22Rv1 (cell line): ENCODE measurements around the gene ARG1.
"Not testable (repeated sequence)": the region's sequence is repeated elsewhere in the genome, so short reads cannot be mapped to it uniquely, and the experiment has no call there.

ENCODE experiments used
- H3K27ac ChIP-seq: fragments of 450-650 bp; 2 replicates; pipeline ENCODE4 v1.5.1; 2017
- CTCF ChIP-seq: fragments of 450-650 bp; IDR thresholded peaks from 2 replicates; pipeline ENCODE4 v1.5.1; 2017; ENCODE audit warnings: mild to moderate bottlenecking
- ZFX ChIP-seq: fragments of 450-650 bp; IDR thresholded peaks from 2 replicates; pipeline ENCODE4 v1.6.1; 2017; ENCODE audit warnings: antibody characterized with exemption, borderline replicate concordance

Gene ARG1

GRCh38 chr6:131572686-131573415 is at the start of gene ARG1:
TSS of gene ARG1 (plus strand) at chr6:131573226. CDS start at chr6:131573283, 57 bp downstream.
- TF ChIP-seq CTCF: no peak
- no peak for TF ChIP-seq ZFX
- no peak within 1 kb of the TSS for H3K27ac ChIP-seq

GRCh38 chr6:131523988-131524673 is 48.9 kb upstream of the ARG1 start:
- H3K27ac ChIP-seq: no peak overlapping the region
- no peak for TF ChIP-seq ZFX
- TF ChIP-seq CTCF: no peak

GRCh38 chr6:131524695-131525336 is 48.2 kb upstream of the ARG1 start:
- no peak overlapping the region for H3K27ac ChIP-seq
- TF ChIP-seq ZFX (no peak), CTCF (no peak)

GRCh38 chr6:131530936-131531335 is 42.1 kb upstream of the ARG1 start:
- not testable (repeated sequence) for H3K27ac ChIP-seq

GRCh38 chr6:131531681-131532080 is 41.3 kb upstream of the ARG1 start:
- H3K27ac ChIP-seq: not testable (repeated sequence)

GRCh38 chr6:131532580-131533039 is 40.4 kb upstream of the ARG1 start:
- TF ChIP-seq ZFX (no peak), CTCF (no peak)
- H3K27ac ChIP-seq: no peak overlapping the region

GRCh38 chr6:131538615-131539014 is 34.4 kb upstream of the ARG1 start:
- not testable (repeated sequence) for H3K27ac ChIP-seq

- TF ChIP-seq ZFX (no peak), CTCF (no peak)
- H3K27ac ChIP-seq: no peak overlapping the region
Observed at GRCh38 chr6:131545317-131545716, 27.7 kb upstream of the ARG1 start.
